Measurements from ENCODE around the gene MDFI.

- TF ChIP-seq CTCF (IDR thresholded peaks at IDR 0.05) (no peak), ZBTB33 (IDR thresholded peaks at IDR 0.05; ENCODE audit: borderline replicate concordance, low read depth) (no peak), CHD2 (IDR thresholded peaks at IDR 0.05; ENCODE audit: low read length, partially characterized antibody) (no peak), TAF1 (IDR thresholded peaks at IDR 0.05; ENCODE audit: borderline replicate concordance, low read depth, low read length) (no peak), USF2 (IDR thresholded peaks at IDR 0.05; ENCODE audit: borderline replicate concordance, low read depth, low read length) (no peak), JUND (IDR thresholded peaks at IDR 0.05) (no peak), EZH2phosphoT487 (IDR thresholded peaks at IDR 0.05; ENCODE audit: borderline replicate concordance, low read depth) (no peak), MAX (IDR thresholded peaks at IDR 0.05; ENCODE audit: low read depth) (no peak), ELF1 (IDR thresholded peaks at IDR 0.05) (no peak)
Measured at GRCh38 chr6:41673704-41674000, 35.4 kb downstream of the MDFI start.

Measured in SK-N-SH (cell line).